Breast epithelium (tissue), 3 donors: Measurements from ENCODE around the gene UBE2H.

Experiments
- POLR2A ChIP-seq: fragments of 450-650 bp; IDR thresholded peaks from one replicate; pipeline ENCODE4 v1.6.1; 2016; ENCODE audit warnings: antibody characterized with exemption, mild to moderate bottlenecking, moderate library complexity
- POLR2AphosphoS5 ChIP-seq, 3 donors: sonication (generic); formaldehyde crosslinking; IDR thresholded peaks; one replicate each; pipeline ENCODE4 v1.6.1; 2017; ENCODE audit warnings: antibody characterized with exemption in 3 of 3
- TF ChIP-seq, protein P1 (sequence below), 3 donors: fragments of 450-650 bp; IDR thresholded peaks; one replicate each; pipeline ENCODE4 v1.5.1; 2016 to 2017; ENCODE audit warnings: antibody characterized with exemption in 3 of 3, mild to moderate bottlenecking in 3 of 3, moderate library complexity in 3 of 3

DNA sequence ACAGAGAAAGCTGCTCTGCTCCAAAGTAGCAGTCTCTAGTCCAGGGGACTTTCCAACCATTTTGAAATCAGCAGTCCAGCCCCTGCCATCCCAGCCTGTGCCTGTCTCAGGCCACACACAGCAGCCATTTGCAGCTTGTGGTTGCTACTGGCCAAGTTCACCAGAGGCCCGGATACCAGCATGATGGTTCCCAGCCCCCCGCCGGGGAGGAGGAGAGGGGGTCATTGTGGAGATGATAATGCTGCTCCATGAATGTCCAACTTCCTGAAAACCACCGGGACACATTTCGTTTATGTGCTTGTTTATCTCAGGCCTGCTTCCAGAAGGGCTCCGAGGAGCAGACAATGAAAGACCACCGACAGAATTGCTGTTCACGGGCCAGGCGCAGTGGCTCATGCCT is 160.0 kb downstream of the UBE2H start:
- TF ChIP-seq, protein P1, sequence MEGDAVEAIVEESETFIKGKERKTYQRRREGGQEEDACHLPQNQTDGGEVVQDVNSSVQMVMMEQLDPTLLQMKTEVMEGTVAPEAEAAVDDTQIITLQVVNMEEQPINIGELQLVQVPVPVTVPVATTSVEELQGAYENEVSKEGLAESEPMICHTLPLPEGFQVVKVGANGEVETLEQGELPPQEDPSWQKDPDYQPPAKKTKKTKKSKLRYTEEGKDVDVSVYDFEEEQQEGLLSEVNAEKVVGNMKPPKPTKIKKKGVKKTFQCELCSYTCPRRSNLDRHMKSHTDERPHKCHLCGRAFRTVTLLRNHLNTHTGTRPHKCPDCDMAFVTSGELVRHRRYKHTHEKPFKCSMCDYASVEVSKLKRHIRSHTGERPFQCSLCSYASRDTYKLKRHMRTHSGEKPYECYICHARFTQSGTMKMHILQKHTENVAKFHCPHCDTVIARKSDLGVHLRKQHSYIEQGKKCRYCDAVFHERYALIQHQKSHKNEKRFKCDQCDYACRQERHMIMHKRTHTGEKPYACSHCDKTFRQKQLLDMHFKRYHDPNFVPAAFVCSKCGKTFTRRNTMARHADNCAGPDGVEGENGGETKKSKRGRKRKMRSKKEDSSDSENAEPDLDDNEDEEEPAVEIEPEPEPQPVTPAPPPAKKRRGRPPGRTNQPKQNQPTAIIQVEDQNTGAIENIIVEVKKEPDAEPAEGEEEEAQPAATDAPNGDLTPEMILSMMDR (IDR thresholded peaks at IDR 0.05) = no peak
- no peak for TF ChIP-seq POLR2AphosphoS5 (IDR thresholded peaks at IDR 0.05)
- TF ChIP-seq POLR2A = no peak
